ENCODE results near the gene RNF4. TPM values are rescaled to one million over a fixed set of nuclear protein-coding genes. Genes with fewer than 3 reads are reported as not detected.

Gene RNF4
- total RNA-seq, 2 donors from 2014 or later: 112 to 136 TPM

Other genes with a start within 250 kb of the RNF4 start
- 10 to 100 TPM; 17.6 to 30.0 TPM for gene HAUS3, start 227.0 kb upstream of the RNF4 start, total RNA-seq
- gene POLN, start 227.0 kb upstream of the RNF4 start, total RNA-seq: 1 to 10 TPM; 3.8 to 6.1 TPM
- 10 to 100 TPM; 13.9 to 14.5 TPM for gene MXD4, start 207.0 kb upstream of the RNF4 start, total RNA-seq
- 10 to 100 TPM; 13.8 to 25.6 TPM for gene ZFYVE28, start 50.5 kb upstream of the RNF4 start, total RNA-seq
- gene CFAP99, start 50.2 kb upstream of the RNF4 start, total RNA-seq: not detected
- 10 to 100 TPM; 28.0 to 50.9 TPM for gene FAM193A, start 67.5 kb downstream of the RNF4 start, total RNA-seq

Measured in natural killer cell treated with Interleukin-12 subunit alpha and Interleukin-12 subunit beta and Interleukin-15 and Interleukin-18, amount 100 ng/mL, for 72 hours (primary cell).